ENCODE measurements around the gene ST6GALNAC6.

Gene ST6GALNAC6

DNA sequence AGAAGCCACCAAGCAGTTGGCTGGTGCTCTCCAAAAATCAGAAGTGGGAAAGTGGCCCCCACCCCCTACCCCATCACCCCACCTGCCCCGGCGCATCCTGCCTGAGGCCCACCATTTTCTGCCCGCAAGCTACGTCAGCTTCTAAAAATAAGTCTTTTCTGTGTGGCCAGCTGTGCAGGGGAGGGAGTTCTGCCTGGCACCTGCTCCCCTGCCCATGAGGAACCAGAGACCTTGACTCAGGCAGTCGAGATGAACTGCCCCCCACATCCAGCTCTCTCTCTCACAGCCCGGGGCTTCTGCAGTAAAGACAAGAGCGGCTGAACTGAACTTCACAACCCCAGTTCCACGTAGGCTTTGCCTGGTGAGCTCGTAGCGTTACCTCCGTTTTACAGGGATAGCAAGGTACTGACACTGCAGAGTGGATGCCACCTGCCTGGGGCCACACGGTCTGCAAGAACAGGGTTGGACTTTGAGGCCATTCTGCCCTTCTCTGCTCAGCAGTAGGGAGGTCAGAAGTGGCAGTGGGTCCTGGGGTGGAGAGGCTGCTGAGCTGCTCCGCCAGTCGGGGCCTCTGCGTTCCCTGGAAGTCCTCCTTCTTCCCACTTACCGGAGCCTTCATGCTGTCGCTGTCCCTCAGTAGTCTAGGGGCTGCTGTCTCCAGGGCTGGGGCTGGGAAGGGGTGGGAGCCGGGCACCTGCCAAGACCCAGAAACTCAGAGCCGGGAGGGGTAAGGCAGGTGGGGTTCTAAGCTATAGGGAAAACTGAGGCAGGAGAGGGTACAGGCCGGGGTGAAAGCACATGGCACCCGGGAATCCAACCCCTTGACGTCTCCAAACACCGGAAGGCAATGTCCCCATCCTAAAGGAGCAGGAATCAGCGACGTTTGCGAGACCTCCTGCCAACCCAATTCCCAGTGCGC is 16.7 kb upstream of the ST6GALNAC6 start:
- DNase-seq, result no peak

DNA sequence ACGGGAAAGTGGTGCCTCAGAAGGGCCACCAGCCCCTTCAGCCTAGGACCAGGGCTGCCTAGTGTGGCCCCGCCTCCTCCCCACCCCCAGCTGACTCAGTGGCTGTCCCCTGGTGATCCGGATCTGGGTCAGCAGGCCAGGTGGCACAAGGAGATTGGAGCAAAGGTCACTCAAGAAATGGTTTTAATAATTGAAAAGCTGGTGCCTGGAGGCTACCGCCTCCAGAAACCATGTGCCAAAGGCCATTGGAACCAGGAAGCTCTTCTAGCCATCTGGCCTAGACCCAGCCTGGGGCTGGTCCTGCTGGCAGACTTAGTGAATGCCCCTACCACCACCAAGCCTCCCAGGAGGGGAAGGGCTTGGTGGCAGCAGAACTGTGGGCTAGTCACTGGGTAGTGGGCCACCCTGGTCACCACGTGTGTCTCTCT is 15.9 kb upstream of the ST6GALNAC6 start:
- no peak for DNase-seq

DNA sequence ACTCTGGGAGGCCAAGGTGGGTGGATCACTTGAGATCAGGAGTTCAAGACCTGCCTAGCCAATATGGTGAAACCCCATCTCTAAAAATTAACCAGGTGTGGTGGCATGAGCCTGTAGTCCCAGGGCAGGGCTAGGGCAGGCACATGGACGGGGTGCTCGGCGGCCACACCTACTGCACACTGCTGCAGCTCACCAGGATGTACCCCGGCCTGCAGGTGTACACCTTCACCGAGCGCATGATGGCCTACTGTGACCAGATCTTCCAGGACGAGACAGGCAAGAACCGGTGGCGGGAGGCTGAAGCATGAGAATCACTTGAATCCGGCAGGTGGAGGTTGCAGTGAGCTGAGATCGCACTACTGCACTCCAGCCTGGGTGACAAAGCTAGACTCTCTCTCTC is 14.3 kb upstream of the ST6GALNAC6 start:
- DNase-seq, result no peak

DNA sequence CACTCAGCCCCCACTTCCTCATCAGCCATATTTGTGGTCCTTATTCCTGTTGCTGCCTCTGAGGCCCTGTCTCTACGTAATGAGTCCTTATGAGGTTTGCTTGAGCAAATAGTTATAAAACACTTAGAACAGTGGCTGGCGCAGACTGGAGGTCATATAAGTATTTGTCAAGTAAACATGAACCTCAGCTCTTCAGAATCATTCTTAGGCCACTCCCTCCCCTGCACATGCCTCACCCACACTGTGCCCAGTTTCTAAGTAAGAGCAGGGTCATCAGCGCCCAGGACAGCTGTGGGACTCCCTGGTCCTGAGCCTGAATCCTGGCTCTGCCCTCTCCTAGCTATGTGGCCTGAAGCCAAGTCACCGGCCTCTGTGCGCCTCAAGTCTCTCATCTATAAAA is 13.5 kb upstream of the ST6GALNAC6 start:
- DNase-seq, result no peak

DNA sequence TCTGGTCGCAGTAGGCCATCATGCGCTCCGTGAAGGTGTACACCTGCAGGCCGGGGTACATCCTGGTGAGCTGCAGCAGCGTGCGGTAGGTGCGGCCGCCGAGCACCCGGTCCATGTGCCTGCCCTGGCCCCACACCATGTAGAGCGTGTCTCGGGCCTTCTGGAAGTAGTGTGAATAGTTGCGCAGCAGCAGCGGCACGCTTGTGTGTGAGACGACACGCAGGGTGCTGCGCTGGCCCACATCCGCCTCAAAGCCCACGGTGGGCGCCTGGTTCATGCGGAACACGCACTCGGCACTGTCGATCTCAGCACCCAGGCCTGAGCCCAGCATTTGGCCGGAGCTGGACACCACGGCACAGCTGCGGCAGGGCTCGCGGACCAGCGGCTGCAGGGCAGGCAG is 12.9 kb upstream of the ST6GALNAC6 start:
- no peak for DNase-seq

DNA sequence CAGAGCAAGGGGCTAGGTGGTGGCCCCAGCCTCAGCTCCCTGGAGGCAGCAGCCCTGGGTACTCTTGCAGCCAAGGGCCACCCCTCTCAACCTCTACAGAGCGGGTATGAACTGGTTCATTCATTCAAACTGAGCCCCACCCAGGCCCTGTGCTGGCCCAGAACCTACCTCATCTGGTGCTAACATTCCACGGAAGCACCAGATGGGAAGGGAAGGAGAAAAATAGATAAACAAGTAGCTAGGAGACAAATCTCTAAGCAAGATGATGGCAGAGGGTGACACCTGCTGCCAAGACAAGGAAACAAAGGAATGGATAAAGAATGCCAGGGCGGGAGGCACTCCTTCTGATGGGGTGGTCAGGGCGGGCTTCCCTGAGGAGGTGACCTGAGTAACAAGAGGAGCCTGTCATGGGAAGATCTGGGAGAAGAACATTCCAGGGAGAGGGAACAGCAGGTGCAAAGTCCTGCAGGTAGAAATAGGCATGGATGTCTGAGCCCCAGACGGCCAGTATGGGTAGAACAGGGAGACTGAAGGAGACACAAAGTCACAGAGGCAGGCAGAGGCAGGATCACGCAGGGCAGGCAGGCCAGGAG is 11.3 kb upstream of the ST6GALNAC6 start:
- DNase-seq, result no peak

DNA sequence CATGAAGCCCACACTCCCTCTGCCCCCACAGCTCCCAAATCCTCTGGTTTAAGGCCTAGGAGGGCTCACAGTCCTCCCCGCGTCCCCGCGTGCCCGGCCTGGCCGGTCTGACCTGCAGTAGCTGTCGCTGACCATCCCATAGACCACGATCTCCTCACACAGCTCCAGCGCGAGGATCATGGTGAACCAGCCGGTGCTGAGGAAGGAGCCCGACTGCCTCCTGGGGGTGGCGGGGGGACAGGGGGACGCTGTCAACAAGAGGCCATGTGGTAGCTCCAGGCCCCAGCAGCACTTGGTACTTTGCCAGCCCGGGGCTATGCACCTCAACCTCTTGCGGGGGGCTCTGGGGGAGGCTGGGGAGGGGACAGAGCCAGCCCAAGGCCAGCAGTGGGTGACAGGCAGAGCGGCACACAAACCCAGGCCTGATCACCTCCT is 10.5 kb upstream of the ST6GALNAC6 start:
- no peak for DNase-seq

DNA sequence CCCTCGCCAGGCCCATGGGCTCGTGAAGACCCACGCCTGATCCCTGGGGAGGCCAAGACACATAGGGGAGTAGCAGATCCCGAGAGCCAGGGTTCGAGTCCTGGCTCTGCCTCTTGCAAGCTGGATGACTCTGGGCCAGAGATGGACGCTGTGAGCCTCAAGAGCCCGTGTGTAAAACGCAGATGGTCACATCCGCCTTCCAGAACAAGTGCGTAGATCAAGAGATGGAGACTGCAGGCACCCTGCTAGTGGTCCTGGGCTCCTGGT is 9.2 kb upstream of the ST6GALNAC6 start:
- no peak for DNase-seq

DNA sequence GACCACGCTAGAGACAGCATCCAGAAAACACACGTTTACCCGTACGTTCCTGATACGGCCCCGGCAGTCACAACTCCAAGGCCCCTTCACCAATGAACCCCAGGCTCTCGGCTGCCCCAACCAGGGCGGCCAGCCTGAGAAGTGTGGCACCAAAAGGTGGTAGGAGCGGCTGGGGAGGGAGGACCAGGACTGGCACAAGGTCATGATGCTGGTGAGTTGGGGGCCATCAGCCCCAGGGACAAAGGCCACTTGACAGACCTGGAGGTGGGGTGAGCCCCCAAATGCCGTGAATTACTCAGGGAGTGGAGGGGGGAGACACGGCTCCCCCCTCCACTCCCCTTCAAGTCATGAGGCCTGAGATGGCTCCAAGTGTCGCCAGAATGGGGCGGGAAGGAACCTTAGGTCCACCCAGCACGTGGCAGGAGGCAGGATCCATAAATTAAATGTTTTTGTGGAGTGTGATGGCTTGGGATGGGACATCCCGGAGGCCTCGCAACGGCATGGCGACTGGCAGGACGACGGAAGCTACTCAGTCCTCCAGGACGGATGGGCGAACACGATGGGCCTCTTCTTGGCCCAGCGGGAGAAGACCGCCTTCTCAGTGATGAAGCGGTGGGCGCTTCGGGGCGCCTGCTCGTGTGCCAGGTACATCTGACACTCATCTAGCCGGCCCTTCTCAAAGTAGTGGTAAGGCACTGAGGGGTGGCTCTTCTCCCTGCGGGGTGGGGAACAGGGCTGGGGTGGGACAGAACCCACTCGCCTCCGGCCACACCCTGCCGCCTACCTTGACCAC is 8.7 kb upstream of the ST6GALNAC6 start:
- no peak for DNase-seq

DNA sequence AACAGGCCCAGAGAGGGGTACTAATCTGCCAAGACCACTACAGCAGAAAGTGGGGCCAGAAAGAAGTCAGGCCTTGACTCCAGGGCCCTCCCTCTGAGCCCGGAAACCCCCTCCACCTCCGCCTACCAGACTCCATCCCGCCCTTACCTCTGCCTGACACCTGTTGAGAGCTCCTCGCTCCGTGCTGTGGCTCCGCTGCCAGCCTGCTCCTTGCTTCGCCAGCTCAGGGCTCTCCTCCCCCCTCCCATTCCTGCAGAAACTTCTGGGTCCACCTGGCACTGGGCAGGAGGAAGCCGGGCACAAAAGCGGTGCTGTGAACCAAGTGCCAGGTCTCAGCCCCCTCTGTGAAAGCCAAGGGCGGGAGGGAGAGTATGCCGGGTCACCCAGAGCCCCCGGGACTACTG is 6.4 kb upstream of the ST6GALNAC6 start:
- peak; percentile 68 for DNase-seq

DNA sequence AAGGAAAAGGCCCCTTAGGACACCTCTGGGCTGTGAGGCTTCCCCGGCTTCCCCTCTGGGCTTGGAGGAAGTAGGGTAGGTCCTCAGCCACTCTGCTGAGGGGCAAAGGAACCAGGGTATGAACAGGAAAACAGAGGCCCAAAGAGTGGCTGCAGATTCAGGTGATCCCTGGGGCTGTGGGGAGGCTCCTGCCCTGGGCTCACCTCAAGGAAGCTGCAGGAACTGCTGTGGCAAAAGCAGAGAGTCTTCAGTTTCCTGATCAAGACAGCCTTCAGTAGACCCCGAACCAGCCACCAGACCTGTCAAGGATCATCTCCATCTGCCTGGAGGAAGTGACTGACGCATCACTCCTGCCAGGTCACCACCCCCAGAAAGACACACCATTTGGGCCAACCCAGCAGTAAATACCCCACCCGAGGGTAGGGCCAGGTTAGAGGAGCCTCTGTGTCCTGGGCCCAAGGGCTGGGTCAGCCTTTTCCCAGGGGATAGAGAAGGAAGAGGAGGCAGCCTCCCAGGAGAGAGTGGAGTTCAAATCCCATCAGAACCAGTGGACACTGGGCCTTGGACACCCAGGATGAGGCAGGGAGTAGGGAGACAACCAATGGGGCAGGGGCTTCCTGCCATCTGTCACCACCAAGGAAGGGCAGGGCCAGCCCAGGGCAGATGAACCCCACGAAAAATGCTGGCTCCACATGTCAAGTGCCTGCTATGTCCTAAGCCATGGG is 5.8 kb upstream of the ST6GALNAC6 start:
- no peak for DNase-seq

DNA sequence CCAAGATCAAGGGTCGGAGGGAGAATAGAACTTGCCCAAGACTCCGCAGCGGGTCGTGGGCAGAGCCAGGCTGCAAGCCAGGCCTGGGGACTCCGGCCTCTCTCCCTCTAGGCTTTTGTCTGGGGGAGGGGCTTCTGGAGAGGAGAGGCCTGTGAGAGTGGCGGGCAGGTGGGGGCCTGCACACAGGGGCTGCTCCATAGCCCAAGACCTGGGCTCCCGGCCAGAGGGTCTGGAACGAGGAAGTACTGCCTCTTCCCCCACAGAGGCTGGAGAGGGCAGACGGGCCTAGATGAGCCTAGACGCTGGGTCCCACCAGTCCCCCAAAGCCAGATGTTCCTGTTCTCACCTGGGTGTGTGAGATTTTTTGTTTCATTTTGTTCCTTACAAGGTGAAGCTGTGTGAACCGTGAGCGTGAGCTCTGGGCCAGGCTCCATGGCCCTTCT is 5.2 kb upstream of the ST6GALNAC6 start:
- no peak for DNase-seq

DNA sequence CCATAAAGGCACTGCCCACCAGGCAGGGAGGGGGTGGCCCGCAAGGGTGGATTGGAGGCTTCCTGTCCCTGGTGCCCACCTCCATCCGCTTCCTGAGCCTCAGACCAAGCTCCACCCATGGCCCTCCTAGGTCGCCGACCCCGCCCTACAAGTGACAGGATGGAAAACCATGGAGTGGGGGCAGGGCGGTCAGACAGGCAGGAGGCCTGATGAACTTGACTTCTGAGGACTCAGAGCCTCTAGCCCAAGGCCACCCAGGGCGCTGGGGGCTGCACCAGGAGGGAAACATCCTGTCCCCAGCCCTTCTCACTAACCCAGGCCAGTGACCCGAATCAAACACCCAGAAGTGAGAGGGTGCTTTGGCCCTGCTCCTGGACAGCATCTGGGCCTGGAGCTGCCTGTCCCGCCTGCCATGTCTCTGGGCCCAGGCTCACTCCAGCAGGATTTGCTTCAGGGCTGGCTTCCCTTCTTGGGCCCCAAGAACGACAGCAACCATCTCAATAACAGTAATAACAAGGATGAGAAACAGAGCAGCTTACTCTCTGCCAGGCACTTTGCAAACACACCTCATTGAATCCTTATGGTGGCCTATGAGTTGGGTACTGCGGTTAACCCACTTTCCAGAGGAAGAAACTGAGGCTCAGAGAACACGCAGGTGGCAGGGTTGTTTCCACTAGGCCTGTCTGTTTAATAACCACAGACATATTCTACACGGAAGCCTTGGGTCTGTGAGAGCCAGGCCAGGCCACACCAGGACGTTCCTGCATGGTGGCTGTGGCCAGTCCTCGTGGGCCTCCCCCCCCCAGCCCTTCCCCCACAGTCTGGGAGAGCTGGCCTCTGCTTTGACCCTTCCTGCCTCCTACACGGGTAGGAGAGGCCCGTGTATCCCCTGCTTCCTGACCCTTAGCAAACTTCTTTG is 4.4 kb upstream of the ST6GALNAC6 start:
- no peak for DNase-seq

DNA sequence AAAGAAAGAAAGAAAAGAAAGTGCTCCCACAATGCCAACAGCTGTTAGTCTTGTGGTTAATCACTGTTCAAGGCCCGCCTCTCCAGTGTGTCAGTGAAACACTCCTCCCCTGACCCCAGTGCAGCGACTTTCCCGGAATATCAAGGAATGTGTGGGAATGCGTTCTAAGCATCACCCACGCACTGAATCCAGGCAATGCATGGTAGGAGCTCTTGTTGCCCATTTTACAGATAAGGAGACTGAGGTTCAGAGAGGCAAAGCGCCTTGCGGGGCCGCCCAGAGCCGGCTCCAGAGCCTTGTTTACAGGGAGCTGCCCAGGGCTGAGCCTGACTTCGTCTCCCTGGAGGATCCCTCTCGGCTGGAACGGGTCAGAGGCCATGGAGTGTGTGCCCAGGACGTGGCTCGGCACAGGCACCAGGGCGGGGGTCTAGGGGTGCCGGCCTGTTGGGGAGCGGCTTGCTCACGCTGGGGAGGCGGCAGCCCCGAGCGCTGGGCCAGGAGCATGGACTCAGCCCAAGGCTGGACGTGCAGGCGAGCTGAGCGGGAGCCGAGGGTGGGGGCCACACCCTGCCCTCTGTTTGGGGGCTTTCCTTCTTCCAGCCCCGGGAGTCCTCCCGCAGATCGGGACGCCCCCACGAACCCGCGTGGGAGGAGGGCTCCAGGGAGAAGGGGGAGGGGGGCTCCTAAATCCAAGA is 823 bp downstream of the ST6GALNAC6 start:
- DNase-seq, result no peak

DNA sequence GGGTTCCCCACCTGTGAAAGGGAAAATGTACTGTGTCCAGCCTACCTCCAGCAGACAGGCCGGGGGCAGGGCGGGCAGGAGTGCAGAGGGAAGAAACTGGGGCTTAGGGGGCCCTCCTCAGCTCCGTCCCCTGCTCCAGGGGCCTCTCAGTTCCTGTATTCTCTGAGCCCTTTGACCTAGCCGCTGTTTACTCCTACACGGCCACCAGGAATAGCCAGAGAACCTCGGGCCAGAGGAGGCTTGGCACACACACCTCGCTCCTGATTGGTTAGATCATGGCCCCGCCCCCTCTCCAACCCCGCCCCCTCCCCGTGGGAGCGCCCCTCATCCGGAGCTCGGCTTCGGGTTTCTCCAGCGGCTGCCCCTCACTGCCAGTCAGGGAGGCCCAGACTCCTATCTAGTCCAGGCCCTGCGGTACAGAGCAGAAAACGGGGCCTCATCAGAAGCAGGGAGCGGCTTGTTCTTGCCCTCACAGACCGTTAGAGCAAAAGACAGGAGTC is 2.2 kb downstream of the ST6GALNAC6 start:
- peak; percentile 78 for DNase-seq

DNA sequence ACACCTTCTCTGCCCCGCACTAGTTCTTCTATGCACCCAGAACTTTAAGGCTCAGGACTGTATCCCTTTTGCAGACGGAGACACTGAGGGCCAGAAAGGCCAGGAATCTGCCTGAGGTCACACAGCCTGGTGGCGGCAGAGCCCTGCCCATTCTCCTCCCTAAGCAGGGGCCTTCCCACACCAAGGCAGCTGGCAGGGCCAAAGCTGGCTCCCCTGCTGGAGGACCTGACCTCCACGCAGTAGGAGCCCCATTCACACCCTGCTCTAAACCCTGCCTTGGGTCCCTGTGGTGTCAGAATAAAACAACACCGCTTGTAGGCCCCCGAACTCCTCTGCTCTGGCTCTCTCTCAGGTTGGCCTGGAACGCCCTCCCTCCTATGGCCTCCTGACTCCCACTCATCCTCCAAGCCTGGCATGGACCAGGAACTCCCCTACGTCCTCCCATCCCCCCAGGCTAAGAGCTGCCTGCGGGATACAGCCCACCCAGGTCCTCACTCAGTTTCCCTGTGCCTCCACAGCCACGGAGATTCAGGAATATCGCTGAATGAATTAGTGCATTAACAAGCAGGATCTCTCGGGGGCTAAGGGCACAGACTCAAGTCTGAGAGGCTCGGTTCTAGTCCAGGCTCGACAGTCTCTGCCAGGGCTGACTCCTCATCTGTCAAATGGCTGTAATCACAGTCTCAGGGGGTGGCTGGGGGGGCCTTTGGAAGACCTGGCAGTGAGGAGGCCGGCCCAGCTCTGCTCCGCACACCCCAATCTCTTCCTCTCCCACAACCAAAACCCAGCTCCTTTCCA is 2.8 kb downstream of the ST6GALNAC6 start:
- no peak for DNase-seq

DNA sequence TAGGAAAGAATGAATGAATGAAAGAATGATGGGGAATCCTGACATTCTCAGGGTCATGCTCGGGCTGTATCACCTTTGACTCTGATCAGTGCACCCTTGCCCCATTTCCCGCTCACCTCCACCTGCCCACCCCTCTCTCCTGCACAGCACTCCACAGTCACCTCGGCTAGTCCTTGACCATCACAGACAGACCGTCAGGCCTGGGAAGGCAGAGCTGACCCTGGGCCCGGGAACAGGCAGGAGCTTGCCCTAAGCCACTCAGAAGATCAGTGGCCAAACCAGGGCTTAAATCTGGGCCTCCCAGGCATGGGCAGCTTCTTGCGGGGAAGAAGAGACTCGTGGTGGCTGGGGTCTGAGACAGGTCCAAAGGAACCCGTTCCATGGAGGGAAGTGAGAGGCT is 3.6 kb downstream of the ST6GALNAC6 start:
- no peak for DNase-seq

DNA sequence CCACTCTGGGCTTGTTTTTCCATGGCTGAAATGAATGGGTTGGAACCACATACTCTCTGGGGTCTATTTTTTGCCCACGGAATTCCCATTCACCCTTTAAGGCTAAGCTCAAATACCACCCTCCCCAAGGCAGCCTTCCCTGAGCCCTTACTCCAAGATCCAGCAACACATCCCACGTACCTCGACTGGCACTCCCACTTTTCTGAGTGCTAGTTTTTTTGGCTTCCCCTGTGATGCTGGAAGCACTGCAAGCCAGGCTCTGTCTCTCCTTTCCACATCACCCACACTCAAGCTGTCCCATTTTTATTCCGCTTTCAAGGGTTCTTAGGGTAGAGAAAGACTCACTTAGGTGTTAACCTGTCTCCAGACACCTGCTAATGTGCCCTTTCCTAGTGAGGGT is 6.0 kb downstream of the ST6GALNAC6 start:
- DNase-seq, result no peak

DNA sequence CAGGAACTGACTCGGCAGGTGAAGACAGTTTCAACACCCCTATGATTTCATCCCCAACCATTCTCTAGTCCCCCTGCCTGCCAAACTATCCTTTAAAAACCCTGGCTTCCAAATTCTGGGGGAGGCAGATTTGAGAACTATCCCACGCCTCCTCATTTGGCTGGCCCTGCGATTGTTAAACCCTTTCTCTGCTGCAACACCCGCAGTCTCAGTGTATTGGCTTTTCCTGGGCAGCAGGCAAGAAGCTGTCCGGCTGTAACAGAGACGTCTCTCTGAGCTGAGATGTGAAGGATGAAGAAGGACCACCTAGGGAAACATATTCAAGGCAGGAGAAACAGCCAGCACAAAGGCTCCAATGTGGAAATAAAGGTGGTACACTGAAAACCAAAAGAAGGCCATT is 6.6 kb downstream of the ST6GALNAC6 start:
- DNase-seq, result no peak

DNA sequence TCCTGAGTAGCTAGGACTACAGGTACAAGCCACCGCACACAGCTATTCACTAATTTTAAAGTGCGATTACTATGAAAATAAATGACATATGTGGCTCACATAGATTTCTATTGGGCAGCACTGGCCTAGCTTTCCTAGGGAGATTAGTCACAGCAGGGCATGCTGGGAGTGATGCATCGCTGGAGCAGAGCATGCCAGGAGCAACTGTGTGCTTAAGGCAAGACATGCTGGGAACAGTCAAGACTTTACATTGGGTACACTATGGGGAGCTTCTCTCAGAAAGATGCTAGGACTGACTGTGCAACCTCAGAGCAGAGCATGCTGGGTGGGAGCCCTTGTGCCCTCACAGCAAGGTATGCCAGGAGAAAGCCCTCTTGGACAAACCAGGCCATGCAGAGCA is 9.3 kb downstream of the ST6GALNAC6 start:
- no peak for DNase-seq
